Effector memory CD8-positive, alpha-beta T cell (primary cell): Measurements from ENCODE around the gene VSX1.
A peak's percentile ranks its signal among the peaks of the same experiment; 100 is the strongest.

Experiments used
- ATAC-seq: fragments of 150-1000 bp; cut with Tn5 transposase; replicated peaks from 2 replicates; pipeline ENCODE4 v1.10.0; 2021; ENCODE audit warnings: mild to moderate bottlenecking, moderate library complexity
- DNase-seq, 3 experiments: peaks; one replicate each; pipeline ENCODE4 v3.0.0; 2021
- H3K27ac Mint-ChIP-seq, 2 donors: one replicate each; pipeline ENCODE4 v1.8.0; 2022; ENCODE audit warnings: mild to moderate bottlenecking in 2 of 2, mixed read lengths in 2 of 2, moderate library complexity in 2 of 2
- H3K27me3 Mint-ChIP-seq, 2 donors: one replicate each; pipeline ENCODE4 v1.8.0; 2022; ENCODE audit warnings: mixed read lengths in 2 of 2
- H3K36me3 Mint-ChIP-seq: one replicate; pipeline ENCODE4 v1.8.0; 2022; ENCODE audit warnings: mild to moderate bottlenecking, moderate library complexity, mixed read lengths; ENCODE audit not compliant: insufficient read depth
- H3K4me1 Mint-ChIP-seq, 2 donors: one replicate each; pipeline ENCODE4 v1.8.0; 2022; ENCODE audit warnings: low read depth in 2 of 2, mixed read lengths in 2 of 2
- H3K4me3 Mint-ChIP-seq, 2 donors: one replicate each; pipeline ENCODE4 v1.8.0; 2022; ENCODE audit warnings: mild to moderate bottlenecking in 2 of 2, mixed read lengths in 2 of 2, moderate library complexity in 2 of 2
- H3K9me3 Mint-ChIP-seq, 2 donors: one replicate each; pipeline ENCODE4 v1.8.0; 2022; ENCODE audit warnings: mixed read lengths in 2 of 2

Gene VSX1

DNA sequence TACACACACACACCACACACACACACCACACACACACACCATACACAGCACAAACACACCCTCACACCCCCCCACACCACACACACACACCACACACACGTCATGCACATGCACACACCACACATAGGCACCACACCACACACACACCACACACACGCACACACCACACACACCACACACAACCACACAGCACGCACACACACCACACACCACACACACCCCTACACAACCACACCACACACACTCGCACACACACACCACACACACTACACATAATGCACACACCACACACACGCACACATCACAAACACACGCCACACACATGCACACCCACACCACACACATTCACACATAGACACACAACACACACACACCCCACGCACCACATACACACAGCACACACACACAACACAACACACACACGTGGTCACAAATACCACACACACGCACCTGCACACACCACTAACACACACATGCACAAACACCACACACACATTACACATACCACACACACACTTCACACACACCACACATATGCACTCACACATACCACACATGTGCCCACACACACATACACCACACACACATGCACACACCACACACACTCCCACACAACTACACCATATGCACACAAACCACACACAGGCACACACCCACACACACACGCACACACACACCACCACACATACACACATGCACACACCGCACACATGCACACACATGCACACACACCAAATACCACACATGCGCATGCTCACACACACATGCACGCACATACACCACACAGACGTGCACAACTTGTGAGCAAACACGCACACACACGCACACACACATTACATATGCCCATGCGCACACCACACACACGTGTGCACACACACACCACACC is 14.6 kb downstream of the VSX1 start:
- DNase-seq (no peak), ATAC-seq (no peak)
- H3K36me3 Mint-ChIP-seq: peaks cover 3% of the 10 kb centered on the region
- peaks cover 23 to 32% of the 10 kb centered on the region in 2 donors for H3K27me3 Mint-ChIP-seq
- H3K27ac Mint-ChIP-seq: no peak overlapping the region
- H3K4me3 Mint-ChIP-seq: no peak overlapping the region
- no peaks in the 10 kb centered on the region for H3K9me3 Mint-ChIP-seq
- H3K4me1 Mint-ChIP-seq: peaks cover 8% of the 10 kb centered on the region in 2 donors

DNA sequence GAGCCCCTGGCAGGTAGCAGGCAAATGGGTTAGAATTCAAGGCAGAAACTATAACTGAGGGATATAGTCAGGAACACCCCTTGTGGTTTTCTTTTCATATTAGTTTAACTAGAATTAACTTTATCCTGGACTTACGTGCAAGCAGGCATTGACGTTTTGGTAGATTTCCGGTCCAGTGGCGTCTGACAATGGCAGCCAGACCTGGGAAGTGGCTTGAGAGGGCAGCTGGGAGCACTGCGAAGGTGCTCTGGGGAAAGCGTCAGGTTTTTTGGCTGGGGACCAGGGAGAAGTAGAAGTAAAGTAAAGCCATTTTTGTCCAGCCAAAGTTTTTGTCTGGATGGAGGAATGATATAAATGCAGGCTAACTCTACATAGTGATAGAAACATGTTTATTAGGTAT is 15.6 kb downstream of the VSX1 start:
- H3K9me3 Mint-ChIP-seq: no peaks in the 10 kb centered on the region
- ATAC-seq (no peak), DNase-seq (no peak)
- no peak overlapping the region for H3K27ac Mint-ChIP-seq
- no peak overlapping the region for H3K4me3 Mint-ChIP-seq
- peaks cover 23 to 26% of the 10 kb centered on the region in 2 donors for H3K27me3 Mint-ChIP-seq
- peaks cover 8% of the 10 kb centered on the region in 2 donors for H3K4me1 Mint-ChIP-seq
- H3K36me3 Mint-ChIP-seq: peaks cover 3% of the 10 kb centered on the region

DNA sequence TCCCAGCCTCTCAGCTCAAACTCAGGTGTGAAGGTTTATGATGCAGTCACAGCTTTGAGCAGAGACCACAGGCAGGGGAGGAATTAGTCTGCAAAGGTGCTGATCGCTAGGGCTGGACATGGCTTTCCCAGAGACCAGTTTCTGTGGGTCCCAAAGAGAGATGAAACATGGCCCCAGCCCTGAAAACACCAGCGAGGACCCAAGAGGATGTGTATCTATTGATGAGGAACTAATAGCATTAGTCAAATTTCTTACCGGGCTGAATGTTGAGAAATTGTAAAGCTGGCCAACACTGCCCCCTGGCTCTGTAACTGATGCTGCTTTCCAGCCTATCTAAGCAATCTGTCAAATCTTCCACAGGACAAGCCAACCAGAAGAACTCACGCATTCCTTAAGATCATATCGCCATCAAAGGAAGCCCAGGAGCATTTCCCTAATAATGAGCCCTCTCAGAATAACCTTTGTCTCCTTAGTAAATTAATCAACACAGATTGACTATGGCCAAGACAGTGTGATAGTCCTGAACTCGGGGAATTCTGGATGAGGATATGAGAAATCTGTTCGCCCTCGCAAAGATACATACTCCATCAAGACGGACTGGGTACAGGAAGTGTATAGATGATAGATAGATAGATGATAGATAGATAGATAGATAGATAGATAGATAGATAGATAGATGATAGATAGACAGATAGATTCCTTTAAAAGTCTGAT is 16.2 kb downstream of the VSX1 start:
- peaks cover 3% of the 10 kb centered on the region for H3K36me3 Mint-ChIP-seq
- peaks cover 17 to 26% of the 10 kb centered on the region in 2 donors for H3K27me3 Mint-ChIP-seq
- H3K9me3 Mint-ChIP-seq: no peaks in the 10 kb centered on the region
- peaks cover 8% of the 10 kb centered on the region in 2 donors for H3K4me1 Mint-ChIP-seq
- ATAC-seq (peak; percentile 89), DNase-seq (peak; percentile 64 to 75 (median 65))
- H3K27ac Mint-ChIP-seq: peak overlapping the region in 1 of 2 donors; percentile 9
- H3K4me3 Mint-ChIP-seq: no peak overlapping the region

- ATAC-seq: no peak
- H3K4me3 Mint-ChIP-seq: no peak overlapping the region
- no peak overlapping the region for H3K27ac Mint-ChIP-seq
- H3K36me3 Mint-ChIP-seq: peaks cover 3% of the 10 kb centered on the region
- peaks cover 10 to 26% of the 10 kb centered on the region in 2 donors for H3K27me3 Mint-ChIP-seq
- no peaks in the 10 kb centered on the region for H3K9me3 Mint-ChIP-seq
- H3K4me1 Mint-ChIP-seq: peaks cover 8% of the 10 kb centered on the region in 2 donors
- no peak for DNase-seq
Measured at GRCh38 chr20:25065072-25065624, 16.8 kb downstream of the VSX1 start.

GRCh38 chr20:25064561-25065071 is 17.3 kb downstream of the VSX1 start:
- H3K4me3 Mint-ChIP-seq: no peak overlapping the region
- DNase-seq (no peak), ATAC-seq (no peak)
- no peak overlapping the region for H3K27ac Mint-ChIP-seq
- H3K27me3 Mint-ChIP-seq: peaks cover 5 to 26% of the 10 kb centered on the region in 2 donors
- peaks cover 8% of the 10 kb centered on the region in 2 donors for H3K4me1 Mint-ChIP-seq
- H3K9me3 Mint-ChIP-seq: no peaks in the 10 kb centered on the region
- H3K36me3 Mint-ChIP-seq: peaks cover 3% of the 10 kb centered on the region

- Mint-ChIP-seq H3K4me1 (peaks cover 9 to 14% of the 10 kb centered on the region in 2 donors), H3K4me3 (no peak overlapping the region), H3K36me3 (peaks cover 10% of the 10 kb centered on the region), H3K27ac (no peak overlapping the region), H3K9me3 (no peaks in the 10 kb centered on the region), H3K27me3 (peaks cover 0 to 26% of the 10 kb centered on the region in 2 donors)
- ATAC-seq (no peak), DNase-seq (no peak)
Measured at GRCh38 chr20:25063981-25064380, 18.0 kb downstream of the VSX1 start.

- H3K9me3 Mint-ChIP-seq: no peaks in the 10 kb centered on the region
- no peak for DNase-seq
- peaks cover 13% of the 10 kb centered on the region for H3K36me3 Mint-ChIP-seq
- H3K4me3 Mint-ChIP-seq: no peak overlapping the region
- ATAC-seq: no peak
- peaks cover 0 to 26% of the 10 kb centered on the region in 2 donors for H3K27me3 Mint-ChIP-seq
- peaks cover 11 to 16% of the 10 kb centered on the region in 2 donors for H3K4me1 Mint-ChIP-seq
- H3K27ac Mint-ChIP-seq: no peak overlapping the region
Measured at GRCh38 chr20:25063546-25063945, 18.4 kb downstream of the VSX1 start.

- DNase-seq (no peak), ATAC-seq (no peak)
- Mint-ChIP-seq H3K27me3 (peaks cover 0 to 26% of the 10 kb centered on the region in 2 donors), H3K27ac (no peak overlapping the region), H3K9me3 (no peaks in the 10 kb centered on the region), H3K36me3 (peaks cover 20% of the 10 kb centered on the region), H3K4me3 (no peak overlapping the region), H3K4me1 (peaks cover 11 to 16% of the 10 kb centered on the region in 2 donors)
Measured at GRCh38 chr20:25062841-25063240, 19.1 kb downstream of the VSX1 start.

DNA sequence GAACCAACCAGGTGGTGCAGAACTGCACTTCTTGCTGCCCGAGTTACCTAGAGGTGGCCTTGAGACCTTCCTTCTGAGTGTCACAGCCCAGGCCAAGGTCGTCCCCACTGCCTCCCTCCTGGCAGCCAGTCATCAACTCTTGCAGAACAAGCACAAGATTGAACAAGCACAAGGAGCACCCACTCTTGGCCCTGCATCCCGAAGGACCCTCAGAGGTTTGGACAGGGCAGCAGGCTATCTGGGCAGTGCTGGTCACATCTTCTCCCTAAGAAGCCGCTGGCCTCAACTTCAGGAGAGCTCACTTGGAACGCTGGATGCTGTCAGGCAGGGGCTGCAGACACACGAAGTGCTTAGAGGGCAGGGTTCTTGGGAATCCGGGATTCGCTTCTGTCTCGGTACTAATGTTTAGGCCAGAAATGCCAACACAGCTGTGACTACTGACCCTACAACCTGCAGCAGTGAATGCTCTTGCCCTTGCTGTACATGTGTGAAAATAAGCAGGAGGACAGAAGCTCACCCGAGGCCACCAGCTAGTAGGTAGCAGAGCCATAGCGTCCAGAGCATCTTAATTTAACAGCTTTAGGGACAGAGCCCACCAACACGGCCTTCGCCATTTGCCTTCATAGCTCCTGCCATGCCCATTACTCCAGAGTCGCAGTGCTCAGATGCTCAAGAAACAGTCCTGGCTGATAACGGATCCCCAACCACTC is 20.0 kb downstream of the VSX1 start:
- no peak for ATAC-seq
- Mint-ChIP-seq H3K36me3 (peaks cover 29% of the 10 kb centered on the region), H3K27me3 (peaks cover 0 to 26% of the 10 kb centered on the region in 2 donors), H3K4me3 (no peak overlapping the region), H3K4me1 (peaks cover 13 to 18% of the 10 kb centered on the region in 2 donors), H3K27ac (no peak overlapping the region), H3K9me3 (no peaks in the 10 kb centered on the region)
- no peak for DNase-seq

- DNase-seq: no peak
- Mint-ChIP-seq H3K36me3 (peaks cover 36% of the 10 kb centered on the region), H3K9me3 (no peaks in the 10 kb centered on the region), H3K27ac (peak overlapping the region in 1 of 2 donors; percentile 2), H3K4me1 (peaks cover 18 to 25% of the 10 kb centered on the region in 2 donors), H3K4me3 (no peak overlapping the region), H3K27me3 (peaks cover 0 to 26% of the 10 kb centered on the region in 2 donors)
- no peak for ATAC-seq
Measured at GRCh38 chr20:25061103-25061799, 20.7 kb downstream of the VSX1 start.

GRCh38 chr20:25059866-25060465 is 22.0 kb downstream of the VSX1 start:
- peaks cover 13 to 28% of the 10 kb centered on the region in 2 donors for H3K4me1 Mint-ChIP-seq
- ATAC-seq (no peak), DNase-seq (no peak)
- H3K9me3 Mint-ChIP-seq: no peaks in the 10 kb centered on the region
- H3K27ac Mint-ChIP-seq: peak overlapping the region; percentile 2 to 98
- H3K4me3 Mint-ChIP-seq: no peak overlapping the region
- H3K36me3 Mint-ChIP-seq: peaks cover 38% of the 10 kb centered on the region
- peaks cover 0 to 26% of the 10 kb centered on the region in 2 donors for H3K27me3 Mint-ChIP-seq
